GM19238 (cell line): ENCODE results near the gene NUDT16L1.
"Not testable (repeated sequence)": the region's sequence is repeated elsewhere in the genome, so short reads cannot be mapped to it uniquely, and the experiment has no call there.

Source experiments
- DNase-seq: peaks from one replicate; pipeline ENCODE4 v3.0.0; 2011; ENCODE audit warnings: low spot score; ENCODE audit not compliant: insufficient read length

Gene NUDT16L1

DNA sequence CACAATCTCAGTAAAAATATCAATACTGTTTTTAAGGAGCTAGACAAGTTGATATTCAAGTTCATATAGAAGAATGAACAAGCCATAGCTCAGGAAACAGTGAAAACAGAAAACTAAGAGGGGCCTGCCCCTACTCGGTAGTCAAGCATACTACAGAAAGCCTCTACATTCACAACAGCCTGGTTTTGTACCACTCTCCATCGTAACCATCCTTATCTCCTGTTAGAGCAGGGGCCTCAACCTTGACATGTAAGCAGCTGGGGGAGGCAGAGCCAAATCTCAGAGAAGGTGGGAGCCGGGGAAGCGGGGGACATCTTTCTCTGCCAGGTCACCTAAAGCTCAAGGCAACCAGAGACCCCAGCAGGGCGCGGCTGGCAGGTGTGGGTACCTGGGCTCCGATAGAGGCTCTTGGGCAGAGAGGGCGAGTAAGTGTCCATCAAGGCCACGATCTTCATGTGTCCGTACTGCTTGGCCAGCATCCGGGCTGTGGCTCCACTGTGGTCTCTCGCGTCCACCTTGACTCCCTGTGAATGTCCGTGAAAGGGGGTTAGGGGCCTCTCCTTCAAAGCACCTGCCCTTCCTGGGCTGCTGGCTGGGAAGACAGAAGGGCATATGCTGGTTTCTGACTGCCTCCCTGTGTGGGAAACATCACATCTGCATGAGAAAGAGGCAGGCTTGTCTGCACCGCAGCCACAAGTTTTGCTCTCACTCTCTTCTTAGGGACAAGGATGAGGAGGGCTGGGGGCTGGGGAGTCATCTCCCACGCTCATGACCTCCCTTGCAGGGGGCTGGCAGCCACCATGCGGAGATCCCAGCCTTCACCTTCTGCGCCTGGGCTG lies 20.5 kb downstream of the NUDT16L1 start:
- DNase-seq: no peak

DNA sequence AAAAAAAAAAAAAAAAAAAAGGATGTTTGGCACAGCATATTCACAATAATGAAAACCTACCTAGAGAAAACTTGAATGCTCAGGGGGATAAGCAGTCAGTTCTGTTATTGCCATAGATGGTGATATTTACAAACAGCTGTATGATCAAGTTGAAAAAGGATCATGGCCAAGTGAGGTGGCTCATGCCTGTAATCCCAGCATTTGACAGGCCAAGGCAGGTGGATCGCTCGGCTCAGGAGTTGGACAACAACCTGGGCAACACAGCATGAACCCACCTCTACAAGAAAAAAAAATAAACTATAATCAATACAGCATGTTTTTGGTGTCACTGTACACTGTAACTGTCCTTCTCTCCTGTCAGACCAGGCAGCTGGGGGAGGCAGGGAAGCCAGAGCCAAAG lies 21.6 kb downstream of the NUDT16L1 start:
- no peak for DNase-seq

DNA sequence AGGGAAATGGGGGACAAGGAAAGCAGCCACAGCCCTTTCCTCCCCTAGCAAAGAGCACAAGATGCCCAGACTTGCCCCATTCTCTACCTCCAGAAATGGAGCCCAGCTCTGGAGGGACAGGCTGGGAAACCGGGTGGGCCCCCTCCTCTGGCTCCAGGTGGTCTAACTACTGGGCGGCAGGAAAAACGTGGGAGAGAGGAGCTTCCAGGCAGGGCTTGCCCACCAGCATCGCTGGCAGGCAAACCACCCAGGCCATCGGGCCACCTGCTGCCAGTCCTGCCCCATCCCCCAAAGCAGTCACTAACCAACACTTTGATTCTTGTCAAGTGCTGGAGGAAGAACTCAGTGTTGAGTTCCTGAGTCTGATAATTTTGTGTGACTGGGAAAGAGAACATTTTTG lies 25.1 kb downstream of the NUDT16L1 start:
- no peak for DNase-seq

DNA sequence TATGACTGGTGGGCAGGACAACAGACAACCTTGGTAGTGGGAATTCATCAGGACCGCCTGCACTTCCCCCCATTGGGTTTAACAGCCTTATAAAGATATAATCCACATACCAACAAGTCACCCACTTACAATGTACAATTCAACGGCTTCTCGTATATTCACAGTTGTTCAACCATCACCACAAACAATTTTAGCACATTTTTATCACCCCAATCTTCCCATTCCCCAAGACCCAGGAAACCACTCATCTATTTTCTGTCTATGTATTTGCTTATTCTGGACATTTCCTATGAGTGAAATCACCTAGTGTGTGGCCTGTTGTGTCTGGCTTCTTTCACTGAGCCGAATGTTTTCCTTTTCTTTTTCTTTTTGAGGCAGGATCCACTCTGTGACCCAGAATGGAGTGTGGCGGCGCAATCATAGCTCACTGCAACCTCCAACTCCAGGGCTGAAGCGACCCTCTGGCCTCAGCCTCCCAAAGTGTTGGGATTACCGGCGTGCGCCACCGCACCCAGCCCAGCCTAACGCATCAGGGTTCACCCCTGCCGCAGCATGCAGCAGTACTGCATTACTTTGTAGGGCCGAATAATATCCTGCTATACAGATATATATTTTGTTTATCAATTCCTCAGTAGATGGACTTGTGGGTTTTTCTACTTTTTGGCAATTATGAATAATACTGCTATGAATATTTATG lies 29.9 kb downstream of the NUDT16L1 start:
- DNase-seq: no peak

DNA sequence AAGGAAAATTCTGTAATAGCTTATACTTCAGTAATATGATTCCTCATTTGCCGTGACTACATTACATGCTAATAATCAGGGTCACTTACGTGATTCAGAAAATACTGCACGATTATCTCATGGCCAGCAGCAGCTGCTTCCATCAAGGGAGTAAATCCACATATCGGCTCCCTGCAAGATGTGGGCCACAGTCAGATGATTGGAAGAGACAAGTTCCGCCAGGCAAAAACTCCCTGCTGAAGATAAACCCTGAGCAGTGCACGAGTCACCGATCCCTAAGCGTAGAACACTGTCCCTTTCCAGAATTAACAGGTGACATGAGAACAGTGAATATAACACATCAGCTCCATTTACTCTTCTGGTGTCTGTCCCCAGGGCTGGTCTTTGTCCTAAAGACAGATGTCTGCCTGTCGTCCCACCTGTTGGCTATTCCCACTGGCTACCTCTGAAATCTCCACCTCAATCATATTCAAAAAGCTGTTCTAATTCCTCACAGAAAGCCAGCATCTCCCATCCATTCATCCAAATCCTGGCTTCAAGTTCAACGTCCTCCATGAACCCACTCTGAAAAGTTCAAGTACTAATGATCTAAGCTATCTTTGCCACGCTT lies 31.4 kb downstream of the NUDT16L1 start:
- DNase-seq: no peak

DNA sequence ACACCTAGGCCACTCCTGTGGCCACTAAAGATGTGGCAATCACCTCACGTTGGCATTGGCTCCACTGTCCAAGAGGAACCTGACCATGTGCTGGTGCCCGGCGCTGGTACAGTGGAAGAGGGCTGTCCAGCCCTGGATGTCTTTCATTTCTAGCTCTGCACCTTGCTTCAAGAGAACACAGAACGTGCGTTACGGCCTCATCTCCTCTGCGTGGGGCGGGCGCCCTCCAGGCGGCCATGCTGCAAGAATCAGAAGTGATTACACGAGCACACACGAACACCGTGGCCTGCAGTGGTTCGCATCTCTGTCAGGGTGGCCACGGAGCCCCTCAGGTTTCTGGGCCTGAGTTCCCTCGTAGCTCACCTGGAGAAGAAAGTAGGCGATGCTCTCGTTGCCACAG lies 33.3 kb downstream of the NUDT16L1 start:
- DNase-seq: no peak

DNA sequence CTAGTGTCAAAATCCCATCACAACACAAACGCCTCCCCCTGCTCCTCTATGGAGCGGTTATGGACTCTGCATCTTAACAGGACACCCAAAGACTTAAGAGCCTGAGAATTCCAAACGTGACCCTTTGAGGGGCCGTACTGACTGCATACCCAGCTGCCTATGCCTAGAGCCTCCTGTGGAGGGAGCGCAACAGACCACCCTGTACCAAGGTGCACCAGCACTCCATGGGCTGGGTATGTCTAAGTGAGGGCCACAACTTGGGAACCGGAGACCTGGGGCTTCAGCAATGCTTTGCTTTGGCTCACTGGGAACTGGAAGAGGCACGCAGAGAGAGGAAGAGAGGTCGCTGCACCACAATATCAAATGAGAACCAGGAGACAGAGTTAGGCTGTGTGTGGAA lies 35.3 kb downstream of the NUDT16L1 start:
- DNase-seq: no peak

DNA sequence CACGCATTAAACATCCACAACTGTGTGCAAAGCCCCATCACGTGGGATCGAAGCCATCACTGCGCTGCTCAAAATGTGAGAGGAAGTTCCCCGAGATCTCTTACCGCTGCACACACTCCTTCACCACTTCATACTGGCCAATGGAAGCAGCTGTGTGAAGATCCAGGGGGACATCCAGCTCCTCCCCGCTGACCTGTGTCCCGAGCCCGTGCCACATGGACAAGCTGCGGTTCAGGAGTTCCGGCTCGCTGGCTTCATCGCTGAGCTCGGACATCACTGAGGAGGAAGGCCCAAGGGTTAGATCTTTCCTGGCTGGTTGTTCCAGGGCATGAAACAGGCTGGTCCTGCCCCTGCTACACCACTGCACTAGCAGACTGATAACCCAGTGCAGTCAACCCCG lies 36.5 kb downstream of the NUDT16L1 start:
- no peak for DNase-seq

DNA sequence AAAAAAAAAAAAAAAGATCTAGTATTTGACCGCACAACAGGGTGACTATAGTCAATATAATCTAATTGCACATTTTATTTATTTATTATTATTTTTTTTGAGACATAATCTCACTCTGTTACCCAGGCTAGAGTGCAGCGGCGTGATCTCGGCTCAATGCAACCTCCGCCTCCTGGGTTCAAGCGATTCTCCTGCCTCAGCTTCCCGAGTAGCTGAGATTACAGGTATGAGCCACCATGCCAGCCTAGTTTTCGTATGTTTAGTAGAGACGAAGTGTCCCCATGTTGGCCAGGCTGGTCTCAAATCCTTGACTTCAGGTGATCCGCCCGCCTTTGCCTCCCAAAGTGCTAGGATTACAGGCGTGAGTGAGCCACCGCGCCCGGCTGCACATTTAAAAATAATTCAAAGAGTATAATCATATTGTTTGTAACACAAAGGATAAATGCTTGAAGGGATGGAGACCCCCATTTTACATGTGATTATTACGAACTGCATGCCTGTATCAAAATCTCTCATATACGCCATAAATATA lies 39.9 kb downstream of the NUDT16L1 start:
- no peak for DNase-seq

DNA sequence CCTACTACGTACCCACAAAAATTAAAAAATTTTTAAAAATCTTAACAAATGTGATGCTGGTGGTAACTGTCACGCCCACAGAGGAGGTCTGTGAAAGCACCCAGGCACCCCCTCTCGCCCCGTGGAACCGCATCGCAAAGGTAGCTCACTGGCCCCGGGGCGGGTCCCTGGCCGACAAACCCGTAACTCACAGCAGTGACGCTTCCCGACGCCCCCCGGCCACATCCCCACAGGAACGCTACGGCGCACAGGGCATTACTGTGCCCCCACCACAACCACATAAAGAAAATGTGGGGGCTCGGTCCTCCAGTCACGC lies 40.3 kb downstream of the NUDT16L1 start:
- no peak for DNase-seq

DNA sequence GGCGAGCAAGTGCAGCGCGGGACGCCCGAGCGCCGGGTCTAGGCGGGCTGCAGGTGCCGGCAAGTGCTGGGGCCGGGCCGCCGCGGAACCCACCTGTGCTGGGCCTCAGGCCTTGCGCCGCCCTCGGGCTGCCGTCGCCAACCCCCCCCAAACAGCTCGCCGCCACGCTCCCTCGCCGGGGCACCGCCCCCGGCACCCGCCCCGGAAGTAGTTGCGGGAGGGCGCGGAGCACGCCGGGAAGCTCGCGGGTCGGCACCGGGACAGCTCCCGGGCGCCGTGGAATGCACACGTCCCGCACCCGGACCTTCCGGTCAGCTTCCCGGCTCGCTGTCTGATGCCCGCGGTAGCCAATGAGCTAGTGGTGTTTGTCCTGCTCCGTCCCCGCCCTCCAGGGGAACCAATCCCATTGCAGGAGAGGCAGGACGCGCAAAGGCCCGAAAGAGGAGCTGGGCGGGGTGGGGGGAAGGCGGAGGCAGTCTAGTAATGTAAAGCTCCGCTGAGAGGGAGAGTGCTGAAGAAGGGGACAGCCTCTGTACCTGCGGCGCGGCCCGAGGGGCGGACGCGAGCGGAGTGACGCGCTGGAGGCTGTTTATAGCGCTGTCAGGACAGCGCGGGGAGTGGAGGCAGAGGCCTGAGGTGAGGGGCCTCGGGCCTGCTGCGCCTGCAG lies 40.8 kb downstream of the NUDT16L1 start, which contains the start of the genes ANKS3 and DNAAF8:
TSS of gene ANKS3 (minus strand) at position 209 of the 667 bp plus-strand sequence. CDS start 4,122 bp downstream, outside the sequence.
TSS of gene DNAAF8 (plus strand) at position 475 of the 667 bp plus-strand sequence. CDS start 1,978 bp downstream, outside the sequence.
- DNase-seq: peak; percentile 91

DNA sequence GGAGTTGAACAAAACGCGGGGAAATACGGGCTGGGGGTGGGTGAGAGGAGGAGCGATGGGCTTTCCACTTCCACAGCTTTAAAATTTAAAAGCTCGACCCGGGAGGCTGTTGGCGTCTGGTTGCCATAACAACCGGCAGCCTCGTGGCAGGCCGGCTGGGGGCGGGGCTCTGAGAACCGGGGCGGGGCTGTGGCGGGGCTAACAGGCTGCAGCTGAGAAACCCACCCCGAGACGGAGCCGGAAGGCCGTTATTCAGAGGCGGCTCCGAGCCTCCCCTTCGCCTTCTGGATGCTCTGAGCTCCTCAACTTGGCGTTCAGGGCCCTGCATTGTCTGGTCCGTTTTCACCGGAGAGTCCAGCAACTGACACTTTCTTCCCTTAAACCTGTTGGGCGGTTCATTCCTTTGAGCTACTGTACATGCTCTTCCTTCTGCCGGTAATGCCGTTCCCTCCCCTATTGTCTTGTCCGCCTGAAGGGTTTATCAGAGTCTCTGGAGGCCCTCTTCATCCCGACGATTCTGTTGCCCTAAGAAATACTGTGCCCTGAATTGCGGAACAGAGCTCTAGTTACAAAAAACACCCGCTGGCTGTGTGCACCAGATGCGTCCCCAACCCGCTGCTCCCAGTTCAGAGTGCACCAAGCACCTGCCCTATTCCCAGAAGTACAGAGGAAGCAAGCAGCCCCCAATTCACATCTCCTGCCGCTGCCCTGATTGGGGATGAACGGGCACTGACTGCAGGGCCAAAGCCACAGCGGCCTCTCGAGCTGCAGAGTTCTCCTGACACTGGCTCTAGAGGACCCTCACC lies 41.6 kb downstream of the NUDT16L1 start:
- DNase-seq: peak; percentile 93

DNA sequence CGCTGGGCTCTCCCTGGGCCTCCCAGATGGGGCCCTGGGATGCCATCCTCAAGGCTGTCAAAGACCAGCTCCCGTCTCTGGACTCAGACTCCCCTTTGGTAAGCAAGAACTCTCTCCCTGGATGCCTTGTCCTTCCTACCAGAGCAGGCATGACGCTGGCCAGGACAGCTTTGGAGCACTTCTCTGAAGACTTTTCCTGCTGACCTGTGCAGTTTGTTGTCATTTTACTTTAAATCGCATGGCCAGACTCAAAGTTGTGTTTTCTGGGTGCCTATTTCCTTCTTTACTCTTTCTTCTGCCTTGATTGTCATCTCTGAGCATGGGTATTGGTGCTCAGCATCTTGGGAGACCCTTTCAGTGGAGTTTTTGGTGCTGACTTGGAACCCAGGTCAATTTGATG lies 43.2 kb downstream of the NUDT16L1 start:
- no peak for DNase-seq

DNA sequence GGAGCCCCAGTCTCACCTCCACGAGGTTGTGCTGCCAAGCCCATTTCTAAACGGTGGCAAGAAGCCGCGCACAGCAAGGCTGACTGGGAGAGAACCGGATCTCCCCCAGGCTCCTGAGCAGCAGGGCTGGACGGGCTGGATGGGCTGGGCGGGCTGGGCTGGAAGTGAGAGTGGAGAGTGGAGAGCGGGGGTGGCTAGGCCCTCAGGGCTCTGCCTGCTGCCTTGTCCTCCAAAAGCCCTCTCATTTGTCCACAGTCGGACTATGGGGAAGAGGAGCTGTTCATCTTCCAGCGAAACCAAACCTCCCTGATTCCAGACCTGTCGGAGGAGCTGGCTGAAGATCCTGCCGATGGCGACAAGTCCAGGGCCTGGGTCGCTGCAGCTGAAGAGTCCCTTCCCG lies 44.2 kb downstream of the NUDT16L1 start:
- DNase-seq: no peak

DNA sequence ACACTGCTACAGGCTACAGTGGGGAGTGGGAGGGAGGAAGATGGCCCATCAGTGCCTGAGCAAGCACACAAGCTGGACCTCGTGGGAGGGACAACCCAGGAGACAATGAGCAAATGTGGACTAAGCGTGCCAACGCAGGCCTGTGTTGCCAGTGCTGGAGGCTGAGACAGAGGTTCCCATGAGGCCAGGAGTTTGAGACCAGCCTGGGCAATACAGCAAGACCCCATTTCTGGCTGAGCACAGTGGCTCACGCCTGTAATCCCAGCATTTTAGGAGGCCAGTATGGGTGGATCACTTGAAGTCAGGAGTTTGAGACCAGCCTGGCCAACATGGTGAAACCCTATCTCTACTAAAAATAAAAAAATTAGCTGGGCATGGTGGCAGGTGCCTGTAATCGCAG lies 45.0 kb downstream of the NUDT16L1 start:
- DNase-seq: not testable (repeated sequence)

DNA sequence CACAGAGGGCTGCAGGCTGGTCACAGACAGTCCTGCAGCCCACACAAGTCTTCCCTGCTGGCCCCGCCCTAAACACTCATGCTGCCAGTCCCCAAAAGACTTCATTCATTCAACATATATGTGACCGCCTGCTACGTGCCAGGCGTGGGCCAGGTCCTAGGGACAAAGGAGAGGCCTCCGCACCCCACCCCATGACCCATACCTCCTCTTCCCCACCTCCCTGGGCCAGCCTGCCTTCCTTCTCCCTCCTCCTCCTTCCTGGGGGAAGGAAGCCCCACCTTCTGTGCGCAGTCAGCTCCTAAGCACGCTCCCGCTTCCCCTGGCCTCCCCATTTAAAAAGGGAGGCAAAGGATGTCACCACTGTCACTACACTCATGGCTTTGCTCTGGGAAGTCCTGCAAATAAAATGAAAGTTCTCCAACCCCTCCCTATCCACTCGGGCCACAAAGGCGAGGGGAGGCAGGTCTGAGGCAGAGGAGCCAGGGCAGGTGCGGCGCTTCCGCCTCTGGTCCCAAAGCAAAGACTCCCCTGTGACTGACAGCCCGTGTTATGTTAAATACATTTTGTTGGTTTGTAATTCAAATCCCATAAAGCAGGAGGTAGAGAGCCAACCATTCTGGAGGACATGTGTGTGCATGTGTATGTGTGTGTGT lies 50.0 kb downstream of the NUDT16L1 start:
- DNase-seq: no peak

DNA sequence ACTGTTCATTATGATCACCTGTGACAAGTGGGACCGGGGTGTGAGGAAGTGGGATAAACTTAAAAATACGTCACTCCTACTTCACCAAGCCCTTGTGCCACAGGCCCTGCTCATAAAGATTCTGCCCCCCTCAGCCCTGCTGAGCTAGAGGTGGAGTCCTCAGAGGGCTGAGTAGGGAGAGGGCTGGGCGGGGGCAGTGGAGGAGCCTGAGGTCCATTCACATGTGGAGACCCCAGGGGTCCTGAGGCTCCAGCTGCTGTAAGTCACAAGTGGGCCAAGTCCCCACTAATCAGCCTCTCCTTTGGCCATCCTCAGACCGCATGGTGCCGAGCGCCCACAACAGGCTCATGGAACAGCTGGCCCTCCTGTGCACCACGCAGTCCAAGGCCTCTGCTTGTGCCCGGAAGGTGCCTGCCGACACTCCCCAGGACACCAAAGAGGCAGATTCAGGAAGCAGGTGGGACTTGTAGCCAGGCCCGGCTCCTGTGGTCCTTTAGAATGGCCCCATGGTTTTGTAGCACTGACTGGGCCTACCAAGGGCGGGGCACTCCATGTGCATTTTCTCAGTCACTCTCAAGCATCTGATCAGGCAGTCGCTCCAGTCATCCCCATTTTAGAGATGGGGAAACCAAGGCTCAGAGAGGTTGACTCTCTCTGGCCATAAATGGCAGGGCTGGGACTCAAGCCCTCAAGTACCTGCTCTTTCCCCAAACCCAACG lies 51.4 kb downstream of the NUDT16L1 start:
- DNase-seq: no peak

DNA sequence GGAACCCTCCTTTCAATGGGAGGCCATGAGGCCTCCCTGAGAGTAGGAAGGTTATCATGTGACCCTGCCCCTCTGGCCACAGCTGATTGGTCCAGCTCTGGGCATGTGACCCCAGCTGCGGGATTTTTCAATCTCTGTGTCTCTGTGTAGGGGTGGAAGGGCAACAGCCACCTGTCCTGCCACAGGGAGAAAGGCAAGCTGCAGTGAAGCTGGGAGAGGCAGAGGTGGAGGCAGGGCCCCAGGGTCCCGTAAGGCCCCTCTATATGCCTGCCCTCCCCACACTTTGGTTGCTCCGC lies 51.9 kb downstream of the NUDT16L1 start:
- DNase-seq: no peak
